HepG2 (cell line): ENCODE measurements around the gene PROC. TPM values are rescaled to one million over a fixed set of nuclear protein-coding genes. Genes with fewer than 3 reads are reported as not detected.

Experiments
- BCL3 ChIP-seq: sonication (generic); formaldehyde crosslinking; IDR thresholded peaks from 2 replicates; pipeline ENCODE4 v1.5.1; 2020; ENCODE audit warnings: mild to moderate bottlenecking, missing genetic modification reagents, moderate library complexity
- BRCA1 ChIP-seq: sonication (generic); formaldehyde crosslinking; IDR thresholded peaks from 2 replicates; pipeline ENCODE4 v1.4.0; 2020; ENCODE audit warnings: missing genetic modification reagents
- DZIP1 ChIP-seq: sonication (generic); formaldehyde crosslinking; IDR thresholded peaks from 2 replicates; pipeline ENCODE4 v1.5.0; 2020; ENCODE audit warnings: mild to moderate bottlenecking, missing genetic modification reagents
- GATAD1 ChIP-seq: IDR thresholded peaks from 2 replicates; pipeline ENCODE4 v1.6.1; 2016; ENCODE audit warnings: missing genetic modification reagents, missing compliant biosample characterization
- HMG20A ChIP-seq: IDR thresholded peaks from 2 replicates; pipeline ENCODE4 v1.6.1; 2016; ENCODE audit warnings: borderline replicate concordance
- IRF2 ChIP-seq: IDR thresholded peaks from 2 replicates; pipeline ENCODE4 v1.6.1; 2018; ENCODE audit warnings: missing genetic modification reagents, missing compliant biosample characterization
- KLF16 ChIP-seq, 2 experiments: sonication (generic) in 1 of 2; formaldehyde crosslinking in 1 of 2; IDR thresholded peaks; 2 replicates each; pipeline versions ENCODE4 v1.6.1 to v1.8.0; 2016 to 2023; ENCODE audit warnings: missing genetic modification reagents in 2 of 2, missing compliant biosample characterization in 1 of 2
- NAIF1 ChIP-seq: sonication (generic); formaldehyde crosslinking; IDR thresholded peaks from 2 replicates; pipeline ENCODE4 v1.5.0; 2020; ENCODE audit warnings: mild to moderate bottlenecking, missing genetic modification reagents, borderline replicate concordance
- RFX3 ChIP-seq: IDR thresholded peaks from 2 replicates; pipeline ENCODE4 v1.6.1; 2016; ENCODE audit warnings: missing biosample characterization, missing genetic modification reagents
- RORA ChIP-seq: sonication (generic); formaldehyde crosslinking; IDR thresholded peaks from 2 replicates; pipeline ENCODE4 v1.5.0; 2020; ENCODE audit warnings: mild to moderate bottlenecking, missing genetic modification reagents, moderate library complexity
- RXRB ChIP-seq: IDR thresholded peaks from 2 replicates; pipeline ENCODE4 v1.6.1; 2016; ENCODE audit warnings: borderline replicate concordance, missing genetic modification reagents, missing compliant biosample characterization
- SIN3B ChIP-seq: fragments of 150-350 bp; IDR thresholded peaks from 2 replicates; pipeline ENCODE4 v1.6.1; 2014; ENCODE audit warnings: low read length
- SP1 ChIP-seq, 2 experiments: fragments of 450-650 bp in 1 of 2; sonication (generic) in 1 of 2; formaldehyde crosslinking in 1 of 2; IDR thresholded peaks; 2 replicates each; pipeline versions ENCODE4 v1.4.0 to v1.6.1; 2016 to 2020; ENCODE audit warnings: missing genetic modification reagents in 1 of 2
- TEAD2 ChIP-seq: sonication (generic); formaldehyde crosslinking; IDR thresholded peaks from 2 replicates; pipeline ENCODE4 v1.9.0; 2021; ENCODE audit warnings: missing genetic modification reagents
- ZMYM4 ChIP-seq: sonication (generic); formaldehyde crosslinking; IDR thresholded peaks from 2 replicates; pipeline ENCODE4 v1.8.1; 2023; ENCODE audit warnings: mild to moderate bottlenecking, missing genetic modification reagents
- ZNF230 ChIP-seq: sonication (generic); formaldehyde crosslinking; IDR thresholded peaks from 2 replicates; pipeline ENCODE4 v1.4.0; 2020; ENCODE audit warnings: mild to moderate bottlenecking, missing genetic modification reagents
- ZNF34 ChIP-seq: sonication (generic); formaldehyde crosslinking; IDR thresholded peaks from 2 replicates; pipeline ENCODE4 v1.4.0; 2020; ENCODE audit warnings: mild to moderate bottlenecking, missing genetic modification reagents, borderline replicate concordance
- ZNF383 ChIP-seq: sonication (generic); formaldehyde crosslinking; IDR thresholded peaks from 2 replicates; pipeline ENCODE4 v1.4.0; 2020; ENCODE audit warnings: missing genetic modification reagents, mild to moderate bottlenecking, borderline replicate concordance
- ZNF44 ChIP-seq: sonication (generic); formaldehyde crosslinking; IDR thresholded peaks from 2 replicates; pipeline ENCODE4 v1.5.1; 2020; ENCODE audit warnings: mild to moderate bottlenecking, missing genetic modification reagents
- ZNF597 ChIP-seq: sonication (generic); formaldehyde crosslinking; IDR thresholded peaks from 2 replicates; pipeline ENCODE4 v1.5.0; 2020; ENCODE audit warnings: missing genetic modification reagents
- ZNF605 ChIP-seq: sonication (generic); formaldehyde crosslinking; IDR thresholded peaks from 2 replicates; pipeline ENCODE4 v1.8.0; 2022; ENCODE audit warnings: mild to moderate bottlenecking, missing genetic modification reagents
- ZNF615 ChIP-seq: sonication (generic); formaldehyde crosslinking; IDR thresholded peaks from 2 replicates; pipeline ENCODE4 v1.5.0; 2020; ENCODE audit warnings: mild to moderate bottlenecking, missing genetic modification reagents, borderline replicate concordance
- ZNF639 ChIP-seq: conservative IDR thresholded peaks from 2 replicates; pipeline ENCODE4 v1.6.1; 2018; ENCODE audit warnings: missing genetic modification reagents
- ZNF768 ChIP-seq: sonication (generic); formaldehyde crosslinking; IDR thresholded peaks from 2 replicates; pipeline ENCODE4 v1.4.0; 2020; ENCODE audit warnings: missing genetic modification reagents
- polyA plus RNA-seq, 8 experiments: library from polyadenylated mRNA; depleted of rRNA in 3 of 8; stranded (reverse) in 7 of 8; unstranded in 1 of 8; fragments of >200 nt; fragmentation: Illumina TruSeq in 4 of 8; extraction: Trizol in 4 of 8; gene quantifications; 2 replicates each; pipeline versions ENCODE4 v1.2.1 to v1.2.3, GENCODE V29; 2011 to 2016; ENCODE audit warnings: low read depth in 4 of 8, missing spikeins in 1 of 8, mixed read lengths in 1 of 8; ENCODE audit not compliant: insufficient read depth in 1 of 8
- total RNA-seq, 5 experiments: library from RNA; depleted of rRNA; stranded (reverse); fragments of >200 nt; fragmentation: Illumina TruSeq; extraction: Trizol; gene quantifications; 2 replicates each; pipeline ENCODE4 v1.2.3, GENCODE V29; 2016; ENCODE audit warnings: low read depth in 1 of 5

Gene PROC
- total and polyA plus RNA-seq, 2 of the 13 experiments (the other 11 are each of a cell fraction or from before 2014, with no cell fraction given): 134 to 185 TPM

- peak; percentile 69 for TF ChIP-seq BCL3 (CRISPR knock-in tag)
- peak; percentile 82; the same call in 1 of the 2 replicates for TF ChIP-seq ZNF639 (CRISPR knock-in tag)
- TF ChIP-seq RXRB (CRISPR knock-in tag): 0 out of 2 replicates have a peak, but pooled peaks have one; percentile 63
- no peak; the same call in 1 of the 2 replicates for TF ChIP-seq NAIF1 (CRISPR knock-in tag)
- TF ChIP-seq BRCA1 (CRISPR knock-in tag): peak; percentile 38; the same call in 1 of the 2 replicates
- no peak; the same call in 1 of the 2 replicates for TF ChIP-seq RFX3
- TF ChIP-seq IRF2 (CRISPR knock-in tag): peak; percentile 50
- TF ChIP-seq RORA (CRISPR knock-in tag): 0 out of 2 replicates have a peak, but pooled peaks have one; percentile 75
- no peak; the same call in 1 of the 2 replicates for TF ChIP-seq TEAD2 (CRISPR knock-in tag)
- TF ChIP-seq SIN3B: no peak
- TF ChIP-seq ZNF230 (CRISPR knock-in tag): peak; percentile 71; the same call in 1 of the 2 replicates
- peak; percentile 96 for TF ChIP-seq ZNF383
- TF ChIP-seq ZNF768 (CRISPR knock-in tag): peak; percentile 85; the same call in 1 of the 2 replicates
- peak; percentile 39; the same call in 1 of the 2 replicates for TF ChIP-seq GATAD1
- TF ChIP-seq ZNF597 (CRISPR knock-in tag): no peak
- peak; percentile 89; the same call in 1 of the 2 replicates for TF ChIP-seq ZNF615 (CRISPR knock-in tag)
- no peak for TF ChIP-seq ZNF44 (CRISPR knock-in tag)
- TF ChIP-seq SP1 (IDR thresholded peaks at IDR 0.05): no peak
- no peak for TF ChIP-seq SP1 (CRISPR knock-in tag; IDR thresholded peaks at IDR 0.05)
- peak; percentile 93 for TF ChIP-seq ZMYM4
- peak; percentile 64; the same call in 1 of the 2 replicates for TF ChIP-seq HMG20A (CRISPR knock-in tag)
- TF ChIP-seq ZNF605 (CRISPR knock-in tag): peak; percentile 89; the same call in 1 of the 2 replicates
- peak; percentile 86; the same call in 1 of the 2 replicates for TF ChIP-seq ZNF34
- peak in 1 of 2 experiments; percentile 95; a peak in 1 of 4 replicates for TF ChIP-seq KLF16 (CRISPR knock-in tag; IDR thresholded peaks at IDR 0.05)
- TF ChIP-seq DZIP1 (CRISPR knock-in tag): peak; percentile 81; the same call in 1 of the 2 replicates
These were observed at the start of gene PROC (continued) for GRCh38 chr2:127418300-127419111.
